ENCODE measurements around the gene PODXL. TPM values are rescaled to one million over a fixed set of nuclear protein-coding genes. Genes with fewer than 3 reads are reported as not detected.

Gene PODXL
- total and polyA plus RNA-seq, 10 of the 15 experiments (the other 5 are each of a cell fraction or from before 2014, with no cell fraction given): 0.04 to 1.8 (median 0.38) TPM

DNA sequence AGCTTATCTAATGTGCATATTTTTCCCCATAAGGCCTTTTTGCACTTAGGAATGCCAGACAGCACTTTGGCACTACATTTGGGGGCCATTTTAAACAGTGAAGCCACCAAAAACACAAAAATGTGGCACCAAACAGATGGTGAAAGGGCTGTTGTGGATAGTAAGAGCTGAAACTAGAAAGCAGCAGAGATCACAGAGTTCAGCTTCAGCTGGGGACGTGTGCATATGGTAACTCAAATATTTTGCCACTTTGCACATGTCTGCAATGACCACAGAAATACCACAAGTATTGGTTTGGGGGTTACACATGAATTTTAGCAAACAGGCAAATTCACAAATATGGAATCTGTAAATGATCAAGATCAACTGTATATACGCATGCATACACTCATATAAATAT lies 72.8 kb downstream of the PODXL start:
- H3K36me3 ChIP-seq (ENCODE audit: control insufficient read depth in 2 of 2, insufficient read depth in 2 of 2, low read length in 1 of 2): no peaks in the 10 kb centered on the region
- intact Hi-C loops (cut with micrococcal nuclease; ENCODE audit: unreplicated experiment) (no loop called here), in situ Hi-C loops (cut with MboI) (no loop called here)
- CTCF ChIA-PET: interaction anchor here (0.9 to 3.0 kb wide), 4 partner anchors 10 to 30 kb away, joined by 3 to 14 read pairs (median 10); no protein-coding TSS in a partner anchor
- no peak overlapping the region for H3K4me2 ChIP-seq (ENCODE audit: control insufficient read depth, insufficient read depth)
- FAIRE-seq (no peak), DNase-seq (ENCODE audit: low read depth, low spot score) (no peak), ATAC-seq (peak; percentile 74)
- H3K9me3 ChIP-seq (replicated peaks; ENCODE audit: control insufficient read depth, insufficient read depth, low read length): no peaks in the 10 kb centered on the region
- H3K4me1 ChIP-seq (ENCODE audit: control insufficient read depth, insufficient read depth, low read length): peaks cover 18% of the 10 kb centered on the region
- no peaks in the 10 kb centered on the region for H3K79me2 ChIP-seq (ENCODE audit: control insufficient read depth, insufficient read depth, low read length)
- TF ChIP-seq RUNX3 (IDR thresholded peaks at IDR 0.05; ENCODE audit: low read length): peak; percentile 48
- TF ChIP-seq, protein P1, sequence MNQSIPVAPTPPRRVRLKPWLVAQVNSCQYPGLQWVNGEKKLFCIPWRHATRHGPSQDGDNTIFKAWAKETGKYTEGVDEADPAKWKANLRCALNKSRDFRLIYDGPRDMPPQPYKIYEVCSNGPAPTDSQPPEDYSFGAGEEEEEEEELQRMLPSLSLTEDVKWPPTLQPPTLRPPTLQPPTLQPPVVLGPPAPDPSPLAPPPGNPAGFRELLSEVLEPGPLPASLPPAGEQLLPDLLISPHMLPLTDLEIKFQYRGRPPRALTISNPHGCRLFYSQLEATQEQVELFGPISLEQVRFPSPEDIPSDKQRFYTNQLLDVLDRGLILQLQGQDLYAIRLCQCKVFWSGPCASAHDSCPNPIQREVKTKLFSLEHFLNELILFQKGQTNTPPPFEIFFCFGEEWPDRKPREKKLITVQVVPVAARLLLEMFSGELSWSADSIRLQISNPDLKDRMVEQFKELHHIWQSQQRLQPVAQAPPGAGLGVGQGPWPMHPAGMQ (IDR thresholded peaks at IDR 0.05; ENCODE audit: borderline replicate concordance): no peak
- no peak overlapping the region for H3K4me3 ChIP-seq
- WGBS (ENCODE audit: insufficient coverage, insufficient replicate concordance, low lambda C conversion rate, missing lambda C conversion rate): 91% methylated on average over 2 of the region's 2 CpGs
- POLR2A ChIA-PET: interaction anchor here (0.6 to 1.3 kb wide), 2 partner anchors 20 to 417 kb away, joined by 3 to 6 read pairs; no protein-coding TSS in a partner anchor
- RAD21 ChIA-PET (ENCODE audit: unreplicated experiment): interaction anchor here (1.5 kb wide), 1 partner anchor 17 kb away, joined by 3 read pairs; no protein-coding TSS in a partner anchor
- SMC1A ChIA-PET (ENCODE audit: uncharacterized antibody, unreplicated experiment): interaction anchor here (0.8 to 2.8 kb wide), 6 partner anchors 8 to 44 kb away, joined by 3 to 18 read pairs (median 4); no protein-coding TSS in a partner anchor
- no peaks in the 10 kb centered on the region for H3K27me3 ChIP-seq (replicated peaks in 1 of 2; ENCODE audit: control insufficient read depth in 2 of 2, insufficient read depth in 2 of 2, low read length in 1 of 2)
- H2AFZ ChIP-seq (ENCODE audit: control insufficient read depth, low read depth, low read length): no peak overlapping the region
- no TSS peak for BruUV-seq (replicated peaks)
- no peak overlapping the region for H3K27ac ChIP-seq (ENCODE audit: control insufficient read depth, insufficient read depth)
- no peaks in the 10 kb centered on the region for H4K20me1 ChIP-seq (ENCODE audit: control insufficient read depth, insufficient read depth)
- H3K9ac ChIP-seq (ENCODE audit: control insufficient read depth, insufficient read depth, low read length): no peak overlapping the region

DNA sequence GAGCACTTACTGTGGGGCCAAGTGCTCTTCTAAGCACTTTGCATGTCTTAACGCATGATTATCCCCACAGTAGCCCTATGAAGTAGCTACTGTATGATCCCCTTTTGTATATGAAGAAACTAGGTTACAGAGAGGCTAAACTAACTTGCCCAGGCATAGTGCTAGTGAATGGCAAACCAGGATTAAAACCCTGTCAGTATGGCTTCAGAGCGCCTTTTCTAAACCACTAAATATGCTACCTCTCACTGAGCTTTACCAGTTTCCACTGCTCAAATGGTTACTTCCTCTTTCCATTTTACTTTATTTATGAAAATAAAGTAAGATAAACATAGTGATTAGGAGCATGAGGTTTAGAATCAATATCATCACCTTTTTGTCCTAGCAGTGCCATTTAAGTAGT lies 73.6 kb downstream of the PODXL start:
- no peak overlapping the region for H2AFZ ChIP-seq (ENCODE audit: control insufficient read depth, low read depth, low read length)
- no TSS peak for BruUV-seq (replicated peaks)
- H3K79me2 ChIP-seq (ENCODE audit: control insufficient read depth, insufficient read depth, low read length): no peaks in the 10 kb centered on the region
- no peak overlapping the region for H3K4me3 ChIP-seq
- intact Hi-C loops (cut with micrococcal nuclease; ENCODE audit: unreplicated experiment): no loop called here
- no peaks in the 10 kb centered on the region for H4K20me1 ChIP-seq (ENCODE audit: control insufficient read depth, insufficient read depth)
- ATAC-seq (peak; percentile 88), DNase-seq (ENCODE audit: low read depth, low spot score) (peak; percentile 15), FAIRE-seq (peak; percentile 49)
- no peaks in the 10 kb centered on the region for H3K27me3 ChIP-seq (replicated peaks in 1 of 2; ENCODE audit: control insufficient read depth in 2 of 2, insufficient read depth in 2 of 2, low read length in 1 of 2)
- ChIA-PET CTCF (interaction anchor here (1.2 to 3.0 kb wide), 4 partner anchors 10 to 501 kb away, joined by 3 to 14 read pairs (median 10); no protein-coding TSS in a partner anchor), POLR2A (interaction anchor here (0.6 to 1.3 kb wide), 4 partner anchors 21 to 1984 kb away, joined by 3 to 9 read pairs (median 4); no protein-coding TSS in a partner anchor), SMC1A (ENCODE audit: uncharacterized antibody, unreplicated experiment) (interaction anchor here (1.0 to 2.8 kb wide), 7 partner anchors 8 to 23 kb away, joined by 3 to 18 read pairs (median 3); no protein-coding TSS in a partner anchor), RAD21 (ENCODE audit: unreplicated experiment) (interaction anchor here (0.9 to 1.5 kb wide), 3 partner anchors 18 to 40 kb away, joined by 3 read pairs; no protein-coding TSS in a partner anchor)
- H3K4me2 ChIP-seq (ENCODE audit: control insufficient read depth, insufficient read depth): peak overlapping the region; percentile 54
- peak overlapping the region; percentile 58 for H3K27ac ChIP-seq (ENCODE audit: control insufficient read depth, insufficient read depth)
- H3K9ac ChIP-seq (ENCODE audit: control insufficient read depth, insufficient read depth, low read length): no peak overlapping the region
- in situ Hi-C loops (cut with MboI): no loop called here
- 42% methylated on average over 2 of the region's 2 CpGs for WGBS (ENCODE audit: insufficient coverage, insufficient replicate concordance, low lambda C conversion rate, missing lambda C conversion rate)
- peaks cover 18% of the 10 kb centered on the region for H3K4me1 ChIP-seq (ENCODE audit: control insufficient read depth, insufficient read depth, low read length)
- no peaks in the 10 kb centered on the region for H3K9me3 ChIP-seq (replicated peaks; ENCODE audit: control insufficient read depth, insufficient read depth, low read length)
- no peaks in the 10 kb centered on the region for H3K36me3 ChIP-seq (ENCODE audit: control insufficient read depth in 2 of 2, insufficient read depth in 2 of 2, low read length in 1 of 2)
- TF ChIP-seq POLR2A (IDR thresholded peaks at IDR 0.05; ENCODE audit: low read depth, low read length): no peak
- TF ChIP-seq FOXM1 (IDR thresholded peaks at IDR 0.05; ENCODE audit: low read depth, low read length): no peak
- TF ChIP-seq RUNX3 (IDR thresholded peaks at IDR 0.05; ENCODE audit: low read length): peak; percentile 35
- no peak for TF ChIP-seq MTA3 (IDR thresholded peaks at IDR 0.05; ENCODE audit: borderline replicate concordance, low read length)
- no peak for TF ChIP-seq POLR2AphosphoS5 (IDR thresholded peaks at IDR 0.05; ENCODE audit: low read length)
- no peak for TF ChIP-seq MEF2B (IDR thresholded peaks at IDR 0.05; ENCODE audit: partially characterized antibody, poor library complexity, severe bottlenecking)
- TF ChIP-seq MYC (IDR thresholded peaks at IDR 0.05; ENCODE audit: insufficient read depth, insufficient read length, insufficient replicate concordance, low read length, severe bottlenecking): no peak
- TF ChIP-seq KAT2A (conservative IDR thresholded peaks at IDR 0.05; ENCODE audit: control insufficient read depth, low read depth, low read length): no peak
- no peak for TF ChIP-seq GABPA (IDR thresholded peaks at IDR 0.05; ENCODE audit: low read depth)
- TF ChIP-seq KLF5 (IDR thresholded peaks at IDR 0.05; ENCODE audit: partially characterized antibody): no peak
- no peak for TF ChIP-seq IKZF2 (IDR thresholded peaks at IDR 0.05)
